GOT3 (cell line): Measurements from ENCODE around the gene SLC39A7.

Source experiments
- DNase-seq: peaks from one replicate; lab custom pipeline; 2025; ENCODE audit warnings: mixed read lengths; lab: John Stamatoyannopoulos, UW

The SLC39A7 gene

DNA sequence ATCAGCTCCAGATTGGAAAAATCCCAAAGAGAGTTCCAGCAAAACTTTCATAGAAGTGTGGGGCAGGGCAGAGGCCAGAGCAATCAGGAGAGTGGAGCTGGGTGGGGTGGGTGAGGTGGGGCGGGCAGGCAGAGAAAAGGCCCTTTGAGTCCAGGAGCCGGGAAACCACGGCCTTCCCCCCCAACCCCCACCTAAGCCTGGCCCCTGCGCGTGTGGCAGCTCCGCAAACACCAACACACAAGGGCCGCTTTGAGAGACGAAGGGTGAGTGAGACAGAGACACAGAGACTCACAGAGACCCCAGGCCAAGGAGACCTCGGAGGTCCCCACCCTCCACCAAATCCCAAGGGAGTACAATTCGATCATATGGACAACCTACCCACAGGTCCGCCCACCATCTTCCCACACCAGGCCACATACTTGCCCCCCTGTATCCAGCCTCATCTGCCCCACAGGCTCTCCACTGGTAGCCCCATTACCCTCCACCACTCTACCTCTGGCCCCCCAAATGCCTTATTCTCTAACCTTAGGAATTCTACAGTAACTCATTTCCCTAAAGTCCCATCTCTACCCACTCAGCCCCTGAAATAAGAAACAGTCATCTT lies 10.1 kb upstream of the SLC39A7 start:
- DNase-seq: no peak

DNA sequence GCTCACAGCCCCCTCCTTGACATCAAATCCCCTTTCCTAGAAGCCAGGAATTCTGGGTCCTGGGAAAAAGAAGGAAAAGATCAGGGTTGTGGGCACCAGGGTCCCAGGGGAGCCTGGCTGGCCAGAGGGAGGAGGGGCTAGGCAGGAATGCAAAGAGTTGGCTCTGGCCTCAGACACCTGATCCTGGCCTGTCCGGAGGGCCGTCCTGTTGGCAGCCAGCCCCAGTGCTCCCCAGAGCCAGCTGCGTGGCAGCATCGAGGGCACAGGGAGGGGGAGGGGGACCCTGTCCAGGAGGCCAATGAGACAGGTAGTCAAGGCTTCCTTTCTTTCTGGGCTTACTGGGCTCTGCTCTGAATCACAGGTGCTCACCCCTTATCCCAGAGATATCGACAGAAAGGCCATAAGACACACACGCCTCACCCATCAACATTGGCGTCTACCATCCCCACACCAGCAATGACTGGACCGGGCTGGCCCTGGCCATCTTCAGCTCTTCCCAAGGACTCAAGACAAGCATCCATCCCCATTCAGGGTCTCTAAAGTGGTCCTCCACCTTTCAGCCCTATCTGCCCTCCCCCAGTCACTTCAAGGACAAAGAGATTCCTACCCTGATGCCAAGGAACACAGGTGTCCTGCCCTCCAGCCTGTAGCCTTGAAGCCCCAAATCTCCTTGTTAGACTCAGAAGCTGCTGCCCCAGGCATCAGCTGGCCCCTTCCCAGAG lies 9.1 kb upstream of the SLC39A7 start:
- DNase-seq: no peak

DNA sequence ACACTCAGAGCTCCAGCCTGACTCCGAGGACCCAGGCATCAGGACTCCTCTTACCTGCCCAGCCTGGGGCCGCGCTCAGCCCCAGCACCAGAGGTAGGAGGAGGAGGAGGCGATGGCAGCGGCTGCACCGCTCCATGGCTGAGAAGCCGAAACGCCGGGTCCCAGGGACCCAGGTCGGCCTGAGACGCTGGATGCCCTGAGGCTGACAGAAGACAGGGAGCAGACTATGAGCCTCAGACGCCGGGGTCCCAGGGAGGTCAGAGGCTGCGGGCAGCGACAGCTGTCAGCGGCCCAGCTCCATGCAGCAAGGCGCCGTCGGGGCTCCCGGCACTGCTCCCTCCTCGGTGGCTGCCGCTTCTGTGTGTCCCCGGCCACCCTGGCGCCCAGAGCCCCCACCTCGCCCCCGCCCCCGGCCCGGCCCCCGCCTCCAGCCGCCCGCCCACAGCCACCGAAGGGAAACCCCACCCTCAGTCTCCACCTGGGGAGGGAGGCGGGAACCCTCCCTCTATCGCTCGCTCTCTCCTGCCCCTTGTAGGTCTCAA lies 8.5 kb upstream of the SLC39A7 start, which contains the start of gene COL11A2:
TSS of gene COL11A2 (minus strand) at position 363 of the 542 bp plus-strand sequence. CDS start at position 136, 227 bp downstream.
- no peak for DNase-seq

DNA sequence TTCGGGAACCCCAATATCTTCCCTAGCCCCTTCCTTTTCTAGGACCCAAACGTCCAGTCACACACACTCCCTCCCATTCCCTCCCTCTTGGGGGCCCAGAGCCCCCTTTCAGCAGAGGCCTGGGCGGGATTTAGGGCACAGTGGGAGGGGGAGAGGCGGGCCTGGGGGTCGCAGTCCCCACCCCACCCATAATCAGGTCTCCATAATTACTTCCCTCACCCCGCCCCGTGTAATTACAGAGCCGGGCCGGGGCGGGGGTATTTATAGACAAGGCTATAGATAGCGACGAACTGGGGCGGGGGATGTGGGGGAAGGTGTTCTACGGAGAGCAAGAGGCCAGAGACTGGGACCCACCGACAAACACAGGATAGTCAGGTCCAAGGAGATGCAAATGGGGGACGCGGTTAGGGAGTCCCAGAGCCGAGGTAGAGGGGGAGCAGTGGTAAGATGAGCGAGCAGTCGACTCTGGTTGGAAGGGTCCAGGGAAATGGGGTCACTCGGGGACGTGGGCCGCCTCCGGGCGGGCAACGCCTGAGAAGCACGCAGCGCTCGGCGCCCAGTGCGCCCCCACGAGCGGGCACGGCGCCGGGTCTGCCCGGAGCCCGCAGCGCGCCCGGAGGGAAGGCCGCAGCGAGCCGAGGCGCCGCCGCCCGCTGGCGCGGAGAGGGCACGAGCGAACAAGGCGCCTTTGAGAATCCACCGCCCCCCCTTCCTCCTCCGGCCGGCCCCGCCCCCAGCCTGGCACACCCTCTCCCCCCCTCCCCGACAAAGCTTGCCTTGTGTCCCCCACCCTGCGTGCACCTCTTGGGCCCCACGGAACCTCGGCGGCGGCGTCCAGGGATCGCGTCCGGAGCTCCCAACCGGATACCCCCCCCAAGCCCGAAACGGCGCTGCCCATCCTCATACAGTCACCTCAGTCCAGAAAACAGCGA lies 7.7 kb upstream of the SLC39A7 start:
- no peak for DNase-seq

DNA sequence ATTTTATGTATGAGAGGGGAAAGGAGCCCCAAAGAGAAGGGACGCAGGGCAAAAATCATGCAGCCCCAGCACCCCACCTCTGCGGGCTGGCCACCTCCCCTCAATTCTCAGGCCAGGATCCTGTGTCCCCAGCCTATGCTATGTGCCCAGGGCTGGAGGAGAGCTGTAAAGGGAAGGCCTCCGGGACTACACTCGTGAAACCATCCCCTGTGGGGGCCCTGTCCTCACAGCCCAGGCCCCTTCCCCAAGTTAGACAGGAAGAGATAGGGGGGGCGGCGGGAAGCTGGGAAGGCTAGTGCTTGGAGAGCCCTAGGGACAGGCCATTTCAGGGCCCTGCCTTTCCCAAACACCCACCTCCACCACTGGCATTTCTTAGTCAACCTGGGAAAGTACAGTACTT lies 7.0 kb upstream of the SLC39A7 start:
- DNase-seq: no peak

DNA sequence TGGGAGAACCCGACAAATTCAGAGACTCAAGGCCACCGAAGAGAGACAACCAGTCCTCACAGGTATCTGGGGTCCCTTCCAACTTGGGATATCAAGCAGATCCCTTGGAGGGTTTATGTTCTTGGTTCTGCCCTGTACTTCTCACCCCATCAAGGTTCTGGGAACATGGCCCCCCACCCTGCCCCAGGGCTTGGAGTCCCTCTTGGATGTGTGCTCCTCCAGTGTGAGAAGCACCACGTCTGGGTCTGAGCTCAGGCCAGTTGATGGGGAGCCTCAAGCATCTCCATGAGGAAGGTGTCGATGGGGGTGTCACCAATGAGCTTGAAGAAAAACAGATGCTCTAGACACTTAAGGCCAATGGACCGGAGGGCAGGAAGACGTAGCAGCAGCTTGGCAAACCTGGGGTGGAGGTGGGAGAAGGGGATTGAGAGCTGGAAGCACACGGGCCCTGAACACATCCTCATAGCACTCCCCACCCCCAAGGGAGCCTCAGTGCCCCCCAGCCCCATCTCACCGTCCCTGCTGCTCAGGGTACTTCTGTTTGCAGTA lies 6.2 kb upstream of the SLC39A7 start:
- DNase-seq: no peak

DNA sequence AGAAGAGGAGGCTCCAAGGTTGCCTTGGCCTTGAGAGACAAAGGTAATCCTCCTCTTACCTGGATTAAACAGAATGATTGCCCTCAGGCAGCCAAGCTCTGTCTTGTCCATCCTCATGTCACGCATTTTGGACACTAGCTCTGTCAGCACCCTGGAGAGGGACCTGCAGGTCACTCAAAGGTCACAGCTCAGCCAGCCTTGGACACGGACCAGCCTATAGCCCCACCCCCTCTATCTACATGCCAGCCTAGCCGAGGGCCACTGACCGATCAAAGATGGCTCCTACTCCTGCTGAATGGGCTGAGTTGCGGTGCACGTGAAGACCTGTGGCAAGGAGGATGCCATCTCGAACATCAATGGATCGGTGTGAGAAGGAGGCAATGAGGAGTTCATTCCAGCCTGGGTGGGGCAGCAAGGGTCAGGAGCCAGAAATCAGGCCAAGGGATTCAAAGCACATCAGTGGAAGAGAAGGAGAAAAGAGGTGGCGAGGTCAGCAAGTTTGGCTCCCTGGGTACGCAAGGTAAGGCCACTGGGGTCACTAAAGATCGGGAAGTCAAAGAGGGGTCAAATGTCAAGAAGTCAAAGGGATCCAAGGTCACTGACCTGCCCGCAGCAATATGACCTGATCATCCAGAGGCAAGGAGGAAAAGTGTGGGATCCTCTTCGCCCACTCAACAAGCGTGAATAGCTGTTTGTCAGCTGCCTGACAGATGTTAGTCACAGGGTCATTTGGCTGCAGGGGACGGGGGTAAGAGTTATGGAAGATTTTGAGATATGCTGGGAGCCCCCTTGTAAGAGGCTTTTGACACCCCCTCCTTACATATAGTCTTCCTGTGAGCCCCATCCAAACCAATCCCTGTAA lies 5.1 kb upstream of the SLC39A7 start:
- no peak for DNase-seq

DNA sequence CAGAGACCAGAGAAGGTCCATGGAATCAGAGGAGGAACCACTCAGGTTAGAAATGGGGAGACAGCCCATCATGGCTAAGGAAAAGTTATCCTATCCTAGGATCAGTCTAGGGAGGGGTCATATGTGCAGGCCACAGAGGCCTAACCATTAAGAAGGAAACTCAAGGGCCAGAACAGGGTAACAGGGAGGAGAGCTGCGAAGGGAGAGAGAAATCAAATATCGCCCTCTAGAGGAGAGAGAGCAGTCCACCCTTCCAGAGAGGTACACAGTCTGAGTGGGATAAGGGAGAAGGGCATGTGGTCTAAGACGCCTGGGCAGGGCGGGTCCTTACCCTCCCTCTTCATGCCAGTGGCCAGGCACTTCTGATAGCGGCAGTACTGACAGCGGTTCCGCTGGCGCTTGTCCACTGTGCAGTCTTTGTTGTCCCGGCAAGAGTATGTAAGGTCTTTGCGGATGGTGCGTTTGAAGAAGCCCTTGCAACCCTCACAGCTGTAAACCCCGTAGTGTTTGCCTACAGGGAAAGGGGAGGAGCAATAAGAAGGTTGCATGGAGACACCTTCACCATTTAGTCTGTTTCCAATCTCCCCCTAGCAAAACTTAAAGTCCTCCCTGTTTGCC lies 3.1 kb upstream of the SLC39A7 start:
- no peak for DNase-seq

DNA sequence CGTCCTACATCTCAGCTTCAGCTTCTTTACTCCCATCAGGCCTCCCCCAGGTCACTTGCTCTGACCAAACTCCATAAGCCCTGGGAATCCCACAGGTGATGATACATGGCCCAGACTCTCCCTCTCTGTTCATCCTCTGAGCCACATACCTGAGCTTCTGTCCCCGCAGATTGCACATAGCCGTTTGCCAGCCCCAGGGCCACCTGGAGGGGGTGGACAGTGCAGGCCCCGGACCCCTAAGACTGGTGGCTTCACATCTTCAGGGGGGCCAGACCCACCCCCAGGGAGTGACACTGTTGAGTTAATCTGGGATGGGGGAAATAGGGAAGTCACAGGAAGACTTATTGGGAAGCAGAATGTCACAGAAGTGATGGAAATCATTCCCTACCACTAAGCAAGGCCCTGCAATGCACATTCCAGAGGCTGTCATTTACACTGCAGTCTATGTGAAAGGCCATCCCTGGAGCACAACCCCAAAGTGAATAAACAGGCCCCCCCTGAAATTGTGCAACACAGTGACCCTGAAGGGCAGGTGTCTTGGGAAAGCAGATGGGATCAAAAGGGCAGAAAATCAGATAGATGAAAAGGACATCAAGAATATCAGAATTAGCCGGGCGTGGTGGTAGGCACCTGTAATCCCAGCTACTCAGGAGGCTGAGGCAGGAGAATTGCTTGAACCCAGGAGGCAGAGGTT lies 2.4 kb upstream of the SLC39A7 start:
- DNase-seq: no peak

DNA sequence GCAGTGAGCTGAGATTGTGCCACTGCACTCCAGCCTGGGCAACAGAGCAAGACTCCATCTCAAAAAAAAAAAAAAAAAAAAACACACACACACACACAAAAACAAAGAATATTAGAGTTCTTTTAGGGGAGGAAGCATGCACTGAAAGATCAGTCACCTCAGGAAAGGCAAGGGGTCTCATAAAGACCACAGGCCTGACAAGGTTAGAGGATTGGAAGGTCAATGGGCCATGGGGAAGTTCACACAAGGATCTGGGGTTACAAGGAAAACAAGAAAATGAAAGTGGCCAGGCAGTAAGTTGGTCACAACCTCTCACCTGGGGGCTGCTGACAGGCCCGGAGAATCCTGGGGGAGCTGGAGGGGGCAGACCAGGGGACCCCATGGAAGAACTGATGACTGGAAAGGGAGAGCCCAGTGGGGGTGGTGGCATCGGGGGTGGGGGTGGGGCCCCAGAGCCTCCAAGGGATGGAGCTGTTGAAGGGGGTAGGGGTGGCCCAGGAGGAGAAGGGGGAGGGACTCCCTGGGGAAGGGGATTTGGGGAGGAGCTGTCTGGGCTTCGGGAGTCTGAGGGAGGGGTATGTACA lies 1.7 kb upstream of the SLC39A7 start:
- DNase-seq: no peak

DNA sequence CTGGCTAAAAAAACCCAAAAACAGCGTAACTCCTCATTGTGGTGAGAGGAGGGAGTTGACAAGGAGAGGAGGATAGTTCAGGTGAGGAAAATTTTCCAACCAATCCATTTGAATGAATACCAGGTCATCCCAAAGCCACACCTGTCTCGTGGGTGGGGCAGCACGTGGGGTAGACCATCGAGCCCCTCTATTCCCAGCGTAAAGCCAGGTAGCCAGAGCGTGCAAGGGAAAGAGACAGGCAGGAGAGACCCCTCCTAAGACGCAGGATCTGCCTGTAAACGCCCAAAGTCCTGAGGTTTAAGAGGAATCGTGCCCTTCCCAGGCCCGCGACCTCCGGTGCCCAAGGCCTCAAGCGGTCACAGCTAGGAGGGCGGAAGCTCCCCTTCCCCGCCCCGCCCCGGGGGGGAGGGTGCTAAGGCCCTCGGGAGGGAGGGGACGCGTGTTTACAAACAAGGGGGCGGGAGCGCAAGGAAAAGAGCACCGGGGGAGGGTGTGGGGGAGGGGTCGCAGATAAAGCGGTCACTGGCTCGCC lies 914 bp upstream of the SLC39A7 start:
- DNase-seq: no peak

DNA sequence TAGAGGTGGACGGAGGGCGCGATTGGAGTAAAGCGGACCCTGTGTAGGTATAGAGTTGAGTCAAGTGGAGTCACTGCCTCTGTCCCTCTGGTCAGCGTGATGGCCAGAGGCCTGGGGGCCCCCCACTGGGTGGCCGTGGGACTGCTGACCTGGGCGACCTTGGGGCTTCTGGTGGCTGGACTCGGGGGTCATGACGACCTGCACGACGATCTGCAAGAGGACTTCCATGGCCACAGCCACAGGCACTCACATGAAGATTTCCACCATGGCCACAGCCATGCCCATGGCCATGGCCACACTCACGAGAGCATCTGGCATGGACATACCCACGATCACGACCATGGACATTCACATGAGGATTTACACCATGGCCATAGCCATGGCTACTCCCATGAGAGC lies 479 bp downstream of the SLC39A7 start:
- DNase-seq: no peak

DNA sequence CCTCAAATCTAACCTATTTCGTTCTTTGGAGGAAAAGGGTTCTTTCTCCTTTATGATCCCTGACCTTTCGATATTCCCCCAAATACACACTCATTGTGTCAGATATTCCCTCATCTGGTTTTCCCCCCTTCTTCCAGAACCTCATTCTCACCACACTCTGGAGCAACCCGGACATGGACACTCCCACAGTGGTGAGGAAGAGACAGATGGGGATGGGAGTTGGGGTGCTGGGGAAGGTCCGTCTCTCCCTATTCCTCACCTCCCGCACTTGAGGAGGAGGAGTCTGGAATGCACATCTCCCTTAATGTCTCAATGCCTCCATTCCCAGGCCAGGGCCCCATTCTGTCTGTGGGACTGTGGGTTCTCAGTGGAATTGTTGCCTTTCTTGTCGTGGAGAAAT lies 1.3 kb downstream of the SLC39A7 start:
- no peak for DNase-seq

DNA sequence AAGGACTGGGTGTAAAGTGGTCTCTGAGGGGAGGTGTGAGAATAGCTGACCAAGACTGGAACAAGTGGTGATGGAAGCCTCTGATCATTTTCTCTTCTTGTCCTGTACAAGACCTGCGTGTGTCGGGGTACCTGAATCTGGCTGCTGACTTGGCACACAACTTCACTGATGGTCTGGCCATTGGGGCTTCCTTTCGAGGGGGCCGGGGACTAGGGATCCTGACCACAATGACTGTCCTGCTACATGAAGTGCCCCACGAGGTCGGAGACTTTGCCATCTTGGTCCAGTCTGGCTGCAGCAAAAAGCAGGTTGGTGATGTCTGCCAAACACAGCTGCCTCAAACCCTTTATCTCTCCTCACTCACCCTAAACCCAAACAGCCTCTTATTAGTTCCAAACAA lies 2.1 kb downstream of the SLC39A7 start:
- no peak for DNase-seq

DNA sequence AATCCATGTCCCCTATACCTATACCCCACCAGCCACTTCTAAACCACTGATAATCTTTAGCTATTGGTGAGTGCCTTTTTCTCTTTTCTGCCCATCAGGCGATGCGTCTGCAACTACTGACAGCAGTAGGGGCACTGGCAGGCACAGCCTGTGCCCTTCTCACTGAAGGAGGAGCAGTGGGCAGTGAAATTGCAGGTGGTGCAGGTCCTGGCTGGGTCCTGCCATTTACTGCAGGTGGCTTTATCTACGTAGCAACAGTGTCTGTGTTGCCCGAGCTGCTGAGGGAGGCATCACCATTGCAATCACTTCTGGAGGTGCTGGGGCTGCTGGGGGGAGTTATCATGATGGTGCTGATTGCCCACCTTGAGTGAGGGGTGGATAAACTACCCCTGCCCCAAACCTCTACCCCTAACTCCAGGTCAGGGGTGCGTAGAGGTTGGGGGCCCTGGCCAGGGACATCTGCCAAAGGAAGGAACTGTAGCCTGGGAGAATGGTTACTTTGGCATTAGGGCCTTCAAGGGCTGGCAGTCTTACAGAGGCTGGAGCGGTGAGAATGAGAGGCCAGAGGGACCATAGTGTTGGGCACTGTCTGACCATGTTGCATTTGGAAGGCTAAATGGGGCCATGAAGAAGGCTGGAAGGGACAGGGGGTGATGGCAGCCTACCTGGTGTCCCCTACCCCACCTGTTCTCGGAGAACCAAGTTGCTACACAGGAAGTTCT lies 2.9 kb downstream of the SLC39A7 start:
- DNase-seq: no peak

DNA sequence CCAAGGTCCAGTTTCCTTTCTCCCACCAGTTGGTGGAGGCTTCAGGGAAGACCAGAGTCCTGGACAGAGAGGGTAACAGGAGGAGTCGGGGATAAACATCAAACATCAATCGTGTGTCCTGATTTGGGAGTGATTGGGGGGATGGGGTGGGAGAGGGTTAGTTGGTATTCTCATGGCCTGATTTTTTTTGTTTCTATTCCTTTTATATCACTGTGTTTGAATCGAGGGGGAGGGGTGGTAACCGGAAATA lies 3.4 kb downstream of the SLC39A7 start:
- no peak for DNase-seq

DNA sequence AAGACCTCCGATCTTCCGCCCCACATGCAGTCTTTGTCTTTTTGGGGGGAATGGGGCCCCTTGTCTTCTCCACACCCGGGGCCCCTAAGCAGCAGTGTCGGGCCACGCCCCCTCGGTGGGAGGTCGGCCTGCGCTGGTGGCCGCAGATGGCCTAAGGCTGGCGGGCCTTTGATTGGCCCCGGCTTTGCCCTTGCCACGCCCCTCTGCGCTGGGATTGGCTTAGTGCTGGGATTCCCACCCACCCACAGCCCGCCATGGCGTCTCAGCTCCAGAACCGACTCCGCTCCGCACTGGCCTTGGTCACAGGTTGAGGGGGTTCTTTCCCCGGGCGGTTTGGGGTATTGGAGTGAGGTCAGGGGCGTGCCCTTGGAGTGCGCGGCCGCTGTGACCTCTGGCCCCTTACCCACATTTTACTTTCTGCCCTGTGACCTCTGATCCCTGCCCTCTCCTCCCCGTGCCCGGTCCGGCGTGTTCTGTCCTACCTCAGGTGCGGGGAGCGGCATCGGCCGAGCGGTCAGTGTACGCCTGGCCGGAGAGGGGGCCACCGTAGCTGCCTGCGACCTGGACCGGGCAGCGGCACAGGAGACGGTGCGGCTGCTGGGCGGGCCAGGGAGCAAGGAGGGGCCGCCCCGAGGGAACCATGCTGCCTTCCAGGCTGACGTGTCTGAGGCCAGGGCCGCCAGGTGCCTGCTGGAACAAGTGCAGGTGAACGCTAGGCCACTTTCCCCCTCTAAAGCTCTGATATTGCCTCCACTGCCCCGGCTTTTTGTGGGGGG lies 3.9 kb downstream of the SLC39A7 start, which contains the start of gene HSD17B8:
TSS of gene HSD17B8 (plus strand) at position 241 of the 776 bp plus-strand sequence. CDS start at position 255, 14 bp downstream.
- DNase-seq: peak; percentile 73
